ENCODE results near the gene GPR155.
"Not testable (repeated sequence)": the region's sequence is repeated elsewhere in the genome, so short reads cannot be mapped to it uniquely, and the experiment has no call there.

The GPR155 gene

GRCh38 chr2:174487108-174487819 is 435 bp upstream of the GPR155 start:
- H3K4me1 ChIP-seq (ENCODE audit: insufficient read depth, low read length, poor library complexity, severe bottlenecking) = peaks cover 14% of the 10 kb centered on the region

GRCh38 chr2:174485788-174486562 is 854 bp downstream of the GPR155 start:
- Histone ChIP-seq H3K79me2 (ENCODE audit: insufficient read depth, low read length) (no peaks in the 10 kb centered on the region), H3K27me3 (ENCODE audit: insufficient read depth, low read length, poor library complexity, severe bottlenecking) (peaks cover 11% of the 10 kb centered on the region), H3K4me1 (ENCODE audit: insufficient read depth, low read length, poor library complexity, severe bottlenecking) (peaks cover 14% of the 10 kb centered on the region), H4K20me1 (ENCODE audit: insufficient read depth, low read length, poor library complexity, severe bottlenecking) (no peaks in the 10 kb centered on the region), H3F3A (ENCODE audit: low read depth) (no peaks in the 10 kb centered on the region; the same call in 1 of the 2 replicates), H3K9me2 (replicated peaks; ENCODE audit: low read depth, low read length) (no peaks in the 10 kb centered on the region), H3K9ac (ENCODE audit: low read depth, low read length, poor library complexity, severe bottlenecking) (peak overlapping the region; percentile 48), H3K36me3 (ENCODE audit: insufficient read depth, low read length) (no peaks in the 10 kb centered on the region), H3K9me3 (ENCODE audit: insufficient read depth, low read depth, low read length) (no peaks in the 10 kb centered on the region), H3K4me2 (ENCODE audit: low read depth, low read length, poor library complexity, severe bottlenecking) (peak overlapping the region; percentile 84), H3K4me3 (ENCODE audit: low read length, poor library complexity, severe bottlenecking) (peak overlapping the region; percentile 82), H2AFZ (ENCODE audit: low read length) (peak overlapping the region; percentile 93)
- TF ChIP-seq, protein P1, sequence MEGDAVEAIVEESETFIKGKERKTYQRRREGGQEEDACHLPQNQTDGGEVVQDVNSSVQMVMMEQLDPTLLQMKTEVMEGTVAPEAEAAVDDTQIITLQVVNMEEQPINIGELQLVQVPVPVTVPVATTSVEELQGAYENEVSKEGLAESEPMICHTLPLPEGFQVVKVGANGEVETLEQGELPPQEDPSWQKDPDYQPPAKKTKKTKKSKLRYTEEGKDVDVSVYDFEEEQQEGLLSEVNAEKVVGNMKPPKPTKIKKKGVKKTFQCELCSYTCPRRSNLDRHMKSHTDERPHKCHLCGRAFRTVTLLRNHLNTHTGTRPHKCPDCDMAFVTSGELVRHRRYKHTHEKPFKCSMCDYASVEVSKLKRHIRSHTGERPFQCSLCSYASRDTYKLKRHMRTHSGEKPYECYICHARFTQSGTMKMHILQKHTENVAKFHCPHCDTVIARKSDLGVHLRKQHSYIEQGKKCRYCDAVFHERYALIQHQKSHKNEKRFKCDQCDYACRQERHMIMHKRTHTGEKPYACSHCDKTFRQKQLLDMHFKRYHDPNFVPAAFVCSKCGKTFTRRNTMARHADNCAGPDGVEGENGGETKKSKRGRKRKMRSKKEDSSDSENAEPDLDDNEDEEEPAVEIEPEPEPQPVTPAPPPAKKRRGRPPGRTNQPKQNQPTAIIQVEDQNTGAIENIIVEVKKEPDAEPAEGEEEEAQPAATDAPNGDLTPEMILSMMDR (conservative IDR thresholded peaks at IDR 0.05; ENCODE audit: low read length) = no peak
- TF ChIP-seq EZH2phosphoT487 (IDR thresholded peaks at IDR 0.05; ENCODE audit: borderline replicate concordance) = no peak

More at GRCh38 chr2:174487108-174487819, 435 bp upstream of the GPR155 start:
- no peaks in the 10 kb centered on the region for H3K9me3 ChIP-seq (ENCODE audit: insufficient read depth, low read depth, low read length)
- H3K4me2 ChIP-seq (ENCODE audit: low read depth, low read length, poor library complexity, severe bottlenecking) = peak overlapping the region; percentile 84
- H3K9me2 ChIP-seq (replicated peaks; ENCODE audit: low read depth, low read length) = no peaks in the 10 kb centered on the region
- H3K36me3 ChIP-seq (ENCODE audit: insufficient read depth, low read length) = no peaks in the 10 kb centered on the region
- no peak for TF ChIP-seq EZH2phosphoT487 (IDR thresholded peaks at IDR 0.05; ENCODE audit: borderline replicate concordance)
- TF ChIP-seq, protein P1 (conservative IDR thresholded peaks at IDR 0.05; ENCODE audit: low read length) = no peak
- H4K20me1 ChIP-seq (ENCODE audit: insufficient read depth, low read length, poor library complexity, severe bottlenecking) = no peaks in the 10 kb centered on the region
- peak overlapping the region; percentile 95 for H2AFZ ChIP-seq (ENCODE audit: low read length)
- H3K9ac ChIP-seq (ENCODE audit: low read depth, low read length, poor library complexity, severe bottlenecking) = peak overlapping the region; percentile 63
- H3K27me3 ChIP-seq (ENCODE audit: insufficient read depth, low read length, poor library complexity, severe bottlenecking) = peaks cover 11% of the 10 kb centered on the region
- H3K4me3 ChIP-seq (ENCODE audit: low read length, poor library complexity, severe bottlenecking) = peak overlapping the region; percentile 85
- H3K79me2 ChIP-seq (ENCODE audit: insufficient read depth, low read length) = no peaks in the 10 kb centered on the region
- H3F3A ChIP-seq (ENCODE audit: low read depth) = no peaks in the 10 kb centered on the region; the same call in 1 of the 2 replicates

GRCh38 chr2:174485045-174485444 is 1.8 kb downstream of the GPR155 start:
- not testable (repeated sequence) for H3K36me3 ChIP-seq (ENCODE audit: insufficient read depth, low read length); H3K9ac ChIP-seq (ENCODE audit: low read depth, low read length, poor library complexity, severe bottlenecking); H3K4me3 ChIP-seq (ENCODE audit: low read length, poor library complexity, severe bottlenecking); H3F3A ChIP-seq (ENCODE audit: low read depth); H2AFZ ChIP-seq (ENCODE audit: low read length); H3K79me2 ChIP-seq (ENCODE audit: insufficient read depth, low read length); H4K20me1 ChIP-seq (ENCODE audit: insufficient read depth, low read length, poor library complexity, severe bottlenecking); H3K9me3 ChIP-seq (ENCODE audit: insufficient read depth, low read depth, low read length); H3K4me2 ChIP-seq (ENCODE audit: low read depth, low read length, poor library complexity, severe bottlenecking); H3K9me2 ChIP-seq (replicated peaks; ENCODE audit: low read depth, low read length)
- H3K4me1 ChIP-seq (ENCODE audit: insufficient read depth, low read length, poor library complexity, severe bottlenecking) = peaks cover 13% of the 10 kb centered on the region
- peaks cover 11% of the 10 kb centered on the region for H3K27me3 ChIP-seq (ENCODE audit: insufficient read depth, low read length, poor library complexity, severe bottlenecking)

Measured in Loucy (cell line).